IMR-90 (cell line): ENCODE measurements around the gene RPL31.

Source experiments
- CEBPB ChIP-seq: IDR thresholded peaks from 2 replicates; pipeline ENCODE4 v1.6.1; 2012; ENCODE audit warnings: low read depth, low read length, improper control_type of control experiment
- MAZ ChIP-seq: IDR thresholded peaks from 2 replicates; pipeline ENCODE4 v1.6.1; 2012; ENCODE audit warnings: low read depth, mild to moderate bottlenecking, low read length, improper control_type of control experiment, moderate library complexity, borderline replicate concordance
- MXI1 ChIP-seq: IDR thresholded peaks from 2 replicates; pipeline ENCODE4 v1.6.1; 2012; ENCODE audit warnings: low read depth, mild to moderate bottlenecking, low read length, moderate library complexity, borderline replicate concordance
- POLR2A ChIP-seq: IDR thresholded peaks from 2 replicates; pipeline ENCODE4 v1.6.1; 2012; ENCODE audit warnings: mild to moderate bottlenecking, low read depth, low read length
- RAD21 ChIP-seq: IDR thresholded peaks from 2 replicates; pipeline ENCODE4 v1.6.1; 2012; ENCODE audit warnings: low read length, improper control_type of control experiment
- RFX5 ChIP-seq: IDR thresholded peaks from 2 replicates; pipeline ENCODE4 v1.8.0; 2012; ENCODE audit warnings: low read depth, mild to moderate bottlenecking, low read length, moderate library complexity
- TF ChIP-seq, protein P1 (sequence below): conservative IDR thresholded peaks from 2 replicates; pipeline ENCODE4 v1.5.1; 2012; ENCODE audit warnings: mild to moderate bottlenecking, low read depth, low read length, improper control_type of control experiment
- TF ChIP-seq, protein P2 (sequence below): fragments of 150-350 bp; IDR thresholded peaks from 2 replicates; pipeline ENCODE4 v1.6.1; 2017; ENCODE audit warnings: mild to moderate bottlenecking, antibody characterized with exemption, low read length, low read depth
- TF ChIP-seq, protein P3 (sequence below): fragments of 150-350 bp; IDR thresholded peaks from 2 replicates; pipeline ENCODE4 v1.6.1; 2016; ENCODE audit warnings: low read depth, mild to moderate bottlenecking, low read length, moderate library complexity, borderline replicate concordance

DNA sequence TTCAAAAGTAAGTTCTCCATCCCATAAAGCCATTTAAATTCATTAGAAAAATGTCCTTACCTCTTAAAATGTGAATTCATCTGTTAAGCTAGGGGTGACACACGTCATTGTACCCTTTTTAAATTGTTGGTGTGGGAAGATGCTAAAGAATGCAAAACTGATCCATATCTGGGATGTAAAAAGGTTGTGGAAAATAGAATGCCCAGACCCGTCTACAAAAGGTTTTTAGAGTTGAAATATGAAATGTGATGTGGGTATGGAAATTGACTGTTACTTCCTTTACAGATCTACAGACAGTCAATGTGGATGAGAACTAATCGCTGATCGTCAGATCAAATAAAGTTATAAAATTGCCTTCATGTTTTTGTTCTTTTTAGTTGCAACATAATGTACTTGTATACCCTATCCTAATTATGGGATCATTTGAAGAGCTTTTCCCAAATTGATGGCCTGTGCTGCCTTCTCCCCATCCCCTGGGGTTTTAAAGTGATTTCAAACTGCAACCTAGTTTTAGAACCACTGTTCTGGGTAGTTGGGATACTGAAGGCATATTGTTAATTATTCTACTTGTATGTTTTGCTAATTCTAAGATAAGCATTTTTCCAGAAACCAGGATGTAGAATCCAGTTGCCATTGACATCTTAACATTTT lies 4.1 kb downstream of the RPL31 start:
- no peak for TF ChIP-seq POLR2A
- TF ChIP-seq RAD21, result no peak
- TF ChIP-seq, protein P1, sequence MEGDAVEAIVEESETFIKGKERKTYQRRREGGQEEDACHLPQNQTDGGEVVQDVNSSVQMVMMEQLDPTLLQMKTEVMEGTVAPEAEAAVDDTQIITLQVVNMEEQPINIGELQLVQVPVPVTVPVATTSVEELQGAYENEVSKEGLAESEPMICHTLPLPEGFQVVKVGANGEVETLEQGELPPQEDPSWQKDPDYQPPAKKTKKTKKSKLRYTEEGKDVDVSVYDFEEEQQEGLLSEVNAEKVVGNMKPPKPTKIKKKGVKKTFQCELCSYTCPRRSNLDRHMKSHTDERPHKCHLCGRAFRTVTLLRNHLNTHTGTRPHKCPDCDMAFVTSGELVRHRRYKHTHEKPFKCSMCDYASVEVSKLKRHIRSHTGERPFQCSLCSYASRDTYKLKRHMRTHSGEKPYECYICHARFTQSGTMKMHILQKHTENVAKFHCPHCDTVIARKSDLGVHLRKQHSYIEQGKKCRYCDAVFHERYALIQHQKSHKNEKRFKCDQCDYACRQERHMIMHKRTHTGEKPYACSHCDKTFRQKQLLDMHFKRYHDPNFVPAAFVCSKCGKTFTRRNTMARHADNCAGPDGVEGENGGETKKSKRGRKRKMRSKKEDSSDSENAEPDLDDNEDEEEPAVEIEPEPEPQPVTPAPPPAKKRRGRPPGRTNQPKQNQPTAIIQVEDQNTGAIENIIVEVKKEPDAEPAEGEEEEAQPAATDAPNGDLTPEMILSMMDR, result no peak
- TF ChIP-seq, protein P2, sequence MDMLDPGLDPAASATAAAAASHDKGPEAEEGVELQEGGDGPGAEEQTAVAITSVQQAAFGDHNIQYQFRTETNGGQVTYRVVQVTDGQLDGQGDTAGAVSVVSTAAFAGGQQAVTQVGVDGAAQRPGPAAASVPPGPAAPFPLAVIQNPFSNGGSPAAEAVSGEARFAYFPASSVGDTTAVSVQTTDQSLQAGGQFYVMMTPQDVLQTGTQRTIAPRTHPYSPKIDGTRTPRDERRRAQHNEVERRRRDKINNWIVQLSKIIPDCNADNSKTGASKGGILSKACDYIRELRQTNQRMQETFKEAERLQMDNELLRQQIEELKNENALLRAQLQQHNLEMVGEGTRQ, result no peak
- TF ChIP-seq CEBPB, result no peak
- no peak for TF ChIP-seq MXI1
- no peak for TF ChIP-seq RFX5
- TF ChIP-seq, protein P3, sequence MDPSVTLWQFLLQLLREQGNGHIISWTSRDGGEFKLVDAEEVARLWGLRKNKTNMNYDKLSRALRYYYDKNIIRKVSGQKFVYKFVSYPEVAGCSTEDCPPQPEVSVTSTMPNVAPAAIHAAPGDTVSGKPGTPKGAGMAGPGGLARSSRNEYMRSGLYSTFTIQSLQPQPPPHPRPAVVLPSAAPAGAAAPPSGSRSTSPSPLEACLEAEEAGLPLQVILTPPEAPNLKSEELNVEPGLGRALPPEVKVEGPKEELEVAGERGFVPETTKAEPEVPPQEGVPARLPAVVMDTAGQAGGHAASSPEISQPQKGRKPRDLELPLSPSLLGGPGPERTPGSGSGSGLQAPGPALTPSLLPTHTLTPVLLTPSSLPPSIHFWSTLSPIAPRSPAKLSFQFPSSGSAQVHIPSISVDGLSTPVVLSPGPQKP, result no peak
- TF ChIP-seq MAZ, result no peak
